GM12878 (cell line): Measurements from ENCODE around the gene GLIPR2. TPM values are rescaled to one million over a fixed set of nuclear protein-coding genes. Genes with fewer than 3 reads are reported as not detected.

Experiments used
- ATAC-seq: fragments of 200-7000 bp; cut with Tn5 transposase; 3 replicates; pipeline ENCODE4 v1.9.1; 2020; ENCODE audit warnings: mild to moderate bottlenecking, moderate library complexity
- BruUV-seq: library from RNA; stranded (reverse); fragments of 400-500 nt; replicated peaks from 2 replicates; lab custom pipeline; 2021; lab: Mats Ljungman, UMichigan
- CTCF ChIA-PET: fragments of 300-600 bp; sonication (Branson Sonifier 250); formaldehyde crosslinking; extraction: SDS; loops from one replicate; lab custom pipeline; 2021; ENCODE audit warnings: inconsistent platforms; lab: Yijun Ruan, JAX
- POLR2A ChIA-PET: fragments of 350-600 bp; formaldehyde crosslinking; extraction: SDS; loops from one replicate; lab custom pipeline; 2021; ENCODE audit warnings: inconsistent platforms; lab: Charles Lee
- RAD21 ChIA-PET: fragments of 300-600 bp; sonication (Branson Sonifier 250); formaldehyde crosslinking; loops from one replicate; lab custom pipeline; 2023; ENCODE audit warnings: antibody characterized with exemption; ENCODE audit not compliant: unreplicated experiment; lab: Charles Lee
- SMC1A ChIA-PET: fragments of 300-600 bp; sonication (Branson Sonifier 250); formaldehyde crosslinking; loops from one replicate; lab custom pipeline; 2023; ENCODE audit not compliant: unreplicated experiment, uncharacterized antibody; lab: Charles Lee
- DNase-seq: peaks from one replicate; pipeline ENCODE4 v3.0.0-alpha.2; 2011; ENCODE audit warnings: low read depth, low spot score
- FAIRE-seq: peaks from 3 replicates; lab custom pipeline; 2011; peaks lifted over from hg19 to GRCh38; lab: Jason Lieb, UNC
- H2AFZ ChIP-seq: 2 replicates; pipeline ENCODE4 v1.6.0; 2011; ENCODE audit warnings: low read depth, low read length, control low read depth; ENCODE audit not compliant: control insufficient read depth
- H3K27ac ChIP-seq: 2 replicates; pipeline ENCODE4 v1.5.1; 2011; ENCODE audit warnings: control low read depth; ENCODE audit not compliant: control insufficient read depth, insufficient read depth
- H3K27me3 ChIP-seq, 2 experiments: replicated peaks in 1 of 2; 2 replicates each; pipeline versions ENCODE4 v1.6.0 to v1.6.1; 2011; ENCODE audit warnings: low read length in 1 of 2; ENCODE audit not compliant: control insufficient read depth in 2 of 2, insufficient read depth in 2 of 2
- H3K36me3 ChIP-seq, 2 experiments: 2 replicates each; pipeline ENCODE4 v1.5.1; 2011; ENCODE audit warnings: low read length in 1 of 2; ENCODE audit not compliant: control insufficient read depth in 2 of 2, insufficient read depth in 2 of 2
- H3K4me1 ChIP-seq: 2 replicates; pipeline ENCODE4 v1.6.1; 2011; ENCODE audit warnings: mild to moderate bottlenecking, low read length, moderate library complexity, mixed read lengths; ENCODE audit not compliant: control insufficient read depth, insufficient read depth
- H3K4me2 ChIP-seq: 2 replicates; pipeline ENCODE4 v1.6.0; 2011; ENCODE audit warnings: control low read depth; ENCODE audit not compliant: control insufficient read depth, insufficient read depth
- H3K4me3 ChIP-seq: fragments of 200-600 bp; sonication (generic); 2 replicates; pipeline ENCODE4 v1.5.1; 2016
- H3K79me2 ChIP-seq: 2 replicates; pipeline ENCODE4 v1.6.0; 2011; ENCODE audit warnings: low read length; ENCODE audit not compliant: control insufficient read depth, insufficient read depth
- H3K9ac ChIP-seq: 2 replicates; pipeline ENCODE4 v1.8.0; 2011; ENCODE audit warnings: low read length, control low read depth, mixed read lengths; ENCODE audit not compliant: control insufficient read depth, insufficient read depth
- H3K9me3 ChIP-seq: replicated peaks from 3 replicates; pipeline ENCODE4 v1.5.1; 2011; ENCODE audit warnings: mild to moderate bottlenecking, low read length; ENCODE audit not compliant: control insufficient read depth, insufficient read depth
- H4K20me1 ChIP-seq: 2 replicates; pipeline ENCODE4 v1.6.0; 2011; ENCODE audit not compliant: control insufficient read depth, insufficient read depth
- CBFB ChIP-seq: IDR thresholded peaks from 2 replicates; pipeline ENCODE4 v1.6.1; 2016; ENCODE audit warnings: antibody characterized with exemption, low read depth
- HDAC6 ChIP-seq: fragments of 200-600 bp; sonication (generic); IDR thresholded peaks from one replicate; pipeline ENCODE4 v1.8.0; 2017; ENCODE audit warnings: antibody characterized with exemption; ENCODE audit not compliant: unreplicated experiment
- JUNB ChIP-seq: IDR thresholded peaks from 2 replicates; pipeline ENCODE4 v1.6.1; 2016; ENCODE audit warnings: antibody characterized with exemption, mild to moderate bottlenecking
- NFXL1 ChIP-seq: fragments of 450-650 bp; IDR thresholded peaks from 2 replicates; pipeline ENCODE4 v1.6.1; 2017; ENCODE audit warnings: antibody characterized with exemption, mild to moderate bottlenecking, borderline replicate concordance
- TCF7 ChIP-seq: IDR thresholded peaks from 2 replicates; pipeline ENCODE4 v1.6.1; 2014; ENCODE audit warnings: antibody characterized with exemption, borderline replicate concordance
- WGBS: methylation state at CpG from one replicate; pipeline ENCODE4 v1.1.6; 2016; ENCODE audit warnings: low lambda C conversion rate; ENCODE audit not compliant: insufficient replicate concordance, insufficient coverage; ENCODE audit errors: missing lambda C conversion rate; 5-methylcytosine and 5-hydroxymethylcytosine counted together
- in situ Hi-C: fragments of 300-500 bp; cut with MboI; formaldehyde crosslinking; loops from 9 replicates; pipeline ENCODE4 v1.14.3; 2018; ENCODE audit warnings: mixed read lengths
- intact Hi-C: fragments of 100-400 bp; cut with micrococcal nuclease; formaldehyde crosslinking; loops from one replicate; pipeline ENCODE4 v1.14.2; 2022; ENCODE audit not compliant: unreplicated experiment
- polyA plus RNA-seq, 11 experiments: library from polyadenylated mRNA; depleted of rRNA in 4 of 11; unstranded in 6 of 11; stranded (reverse) in 5 of 11; fragments of >200 nt; fragmentation: Nextera tagmentation in 4 of 11; fragmentation: Illumina TruSeq in 1 of 11; extraction: Ambion mirVana in 4 of 11; extraction: Trizol in 1 of 11; gene quantifications; 1 replicate in 1 of 11; 2 replicates in 10 of 11; pipeline versions ENCODE4 v1.2.1 to v1.2.3, GENCODE V29; 2011 to 2016; ENCODE audit warnings: inconsistent platforms in 2 of 11, missing spikeins in 2 of 11, low read depth in 1 of 11
- total RNA-seq, 4 experiments: library from RNA; depleted of rRNA in 3 of 4; stranded (reverse); fragments of >200 nt in 3 of 4; fragmentation: Illumina TruSeq in 1 of 4; extraction: Trizol in 1 of 4; gene quantifications; 2 replicates each; pipeline versions ENCODE4 v1.2.1 to v1.2.3, GENCODE V29; 2013 to 2021
- TF ChIP-seq, protein P1 (sequence below): fragments of 450-650 bp; IDR thresholded peaks from 2 replicates; pipeline ENCODE4 v1.6.1; 2014; ENCODE audit warnings: mild to moderate bottlenecking
- TF ChIP-seq, protein P2 (sequence below): IDR thresholded peaks from 2 replicates; pipeline ENCODE4 v1.6.1; 2012; ENCODE audit warnings: improper control_type of control experiment, low read depth, low read length; ENCODE audit not compliant: insufficient replicate concordance
- TF ChIP-seq, protein P3 (sequence below): fragments of 450-650 bp; IDR thresholded peaks from 2 replicates; pipeline ENCODE4 v1.6.1; 2016; ENCODE audit warnings: mild to moderate bottlenecking
- TF ChIP-seq, protein P4 (sequence below): fragments of 450-650 bp; IDR thresholded peaks from 2 replicates; pipeline ENCODE4 v1.6.1; 2017; ENCODE audit warnings: low read depth, mild to moderate bottlenecking, moderate library complexity

The GLIPR2 gene
- total and polyA plus RNA-seq, 10 of the 15 experiments (the other 5 are each of a cell fraction or from before 2014, with no cell fraction given), result 0.41 to 3.5 (median 2.2) TPM

DNA sequence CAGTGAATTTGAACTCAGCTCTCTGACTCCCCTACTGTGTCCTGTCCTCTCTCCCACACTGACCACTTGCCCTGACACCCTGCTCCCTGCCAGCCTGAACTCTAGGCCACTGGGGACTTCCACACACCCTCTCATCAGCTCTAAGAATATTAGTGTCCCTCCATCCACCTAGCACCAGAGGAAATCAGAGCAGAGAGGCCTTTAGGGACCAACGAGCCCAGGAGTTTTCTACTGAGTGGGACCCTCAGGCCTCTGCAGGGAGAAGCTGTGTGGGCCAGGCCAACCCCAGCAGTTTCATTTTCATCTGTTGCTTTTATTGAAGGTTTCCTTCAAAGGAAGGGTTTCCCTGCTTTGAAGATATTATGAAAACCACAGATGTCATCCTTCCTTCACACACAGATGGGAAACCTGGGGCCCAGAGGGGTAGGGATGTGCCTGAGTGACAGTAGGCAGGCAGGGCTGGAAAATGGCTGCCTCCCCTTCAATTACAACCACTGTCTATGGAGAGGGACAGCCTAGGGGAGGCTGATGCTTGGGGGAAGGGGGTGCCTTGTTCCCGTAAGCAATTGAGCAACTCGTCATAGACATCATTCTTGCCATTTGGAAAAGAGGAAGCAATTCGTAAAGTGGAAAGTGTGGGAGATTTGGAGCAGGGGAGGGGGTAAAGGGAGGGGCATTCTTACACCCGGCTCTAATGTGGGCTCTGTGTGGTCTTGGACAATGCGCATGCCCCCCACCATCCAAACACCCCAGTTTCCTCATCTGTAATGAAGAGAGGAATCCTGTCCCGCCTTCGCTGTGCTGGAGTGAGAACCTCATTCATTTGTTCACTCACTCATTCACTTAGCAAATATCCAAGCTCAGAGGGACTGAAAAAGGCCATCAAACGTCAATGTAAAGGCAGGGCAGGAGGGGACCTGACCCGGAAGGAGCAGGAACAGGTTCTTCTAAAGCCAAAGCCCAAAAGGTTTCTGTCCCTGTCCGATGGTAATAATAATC, 3.9 kb downstream of the GLIPR2 start:
- intact Hi-C loops, result no loop called here
- peak; percentile 13 for FAIRE-seq
- ChIA-PET SMC1A (no interaction called here), RAD21 (interaction anchor here (1.1 kb wide), 1 partner anchor 26 kb away, joined by 3 read pairs; no protein-coding TSS in a partner anchor), POLR2A (no interaction called here), CTCF (interaction anchor here (2.3 kb wide), 1 partner anchor 24 kb away, joined by 7 read pairs; no protein-coding TSS in a partner anchor)
- Histone ChIP-seq H3K9me3 (no peaks in the 10 kb centered on the region; the same call in 2 of the 3 replicates), H2AFZ (no peak overlapping the region), H3K27me3 (peaks cover 7 to 12% of the 10 kb centered on the region in 2 experiments; a peak in 3 of 4 replicates), H3K4me3 (no peak overlapping the region), H3K9ac (no peak overlapping the region), H3K79me2 (no peaks in the 10 kb centered on the region), H3K36me3 (no peaks in the 10 kb centered on the region), H3K4me2 (peak overlapping the region; percentile 34; the same call in 1 of the 2 replicates), H3K27ac (no peak overlapping the region), H4K20me1 (no peaks in the 10 kb centered on the region), H3K4me1 (peaks cover 50% of the 10 kb centered on the region)
- ATAC-seq, result no peak
- in situ Hi-C loops, result no loop called here
- BruUV-seq, result no TSS peak
- no peak for DNase-seq
- 58% methylated on average over 11 of the region's 11 CpGs for WGBS
- TF ChIP-seq, protein P1, sequence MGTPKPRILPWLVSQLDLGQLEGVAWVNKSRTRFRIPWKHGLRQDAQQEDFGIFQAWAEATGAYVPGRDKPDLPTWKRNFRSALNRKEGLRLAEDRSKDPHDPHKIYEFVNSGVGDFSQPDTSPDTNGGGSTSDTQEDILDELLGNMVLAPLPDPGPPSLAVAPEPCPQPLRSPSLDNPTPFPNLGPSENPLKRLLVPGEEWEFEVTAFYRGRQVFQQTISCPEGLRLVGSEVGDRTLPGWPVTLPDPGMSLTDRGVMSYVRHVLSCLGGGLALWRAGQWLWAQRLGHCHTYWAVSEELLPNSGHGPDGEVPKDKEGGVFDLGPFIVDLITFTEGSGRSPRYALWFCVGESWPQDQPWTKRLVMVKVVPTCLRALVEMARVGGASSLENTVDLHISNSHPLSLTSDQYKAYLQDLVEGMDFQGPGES, result no peak
- TF ChIP-seq, protein P2, sequence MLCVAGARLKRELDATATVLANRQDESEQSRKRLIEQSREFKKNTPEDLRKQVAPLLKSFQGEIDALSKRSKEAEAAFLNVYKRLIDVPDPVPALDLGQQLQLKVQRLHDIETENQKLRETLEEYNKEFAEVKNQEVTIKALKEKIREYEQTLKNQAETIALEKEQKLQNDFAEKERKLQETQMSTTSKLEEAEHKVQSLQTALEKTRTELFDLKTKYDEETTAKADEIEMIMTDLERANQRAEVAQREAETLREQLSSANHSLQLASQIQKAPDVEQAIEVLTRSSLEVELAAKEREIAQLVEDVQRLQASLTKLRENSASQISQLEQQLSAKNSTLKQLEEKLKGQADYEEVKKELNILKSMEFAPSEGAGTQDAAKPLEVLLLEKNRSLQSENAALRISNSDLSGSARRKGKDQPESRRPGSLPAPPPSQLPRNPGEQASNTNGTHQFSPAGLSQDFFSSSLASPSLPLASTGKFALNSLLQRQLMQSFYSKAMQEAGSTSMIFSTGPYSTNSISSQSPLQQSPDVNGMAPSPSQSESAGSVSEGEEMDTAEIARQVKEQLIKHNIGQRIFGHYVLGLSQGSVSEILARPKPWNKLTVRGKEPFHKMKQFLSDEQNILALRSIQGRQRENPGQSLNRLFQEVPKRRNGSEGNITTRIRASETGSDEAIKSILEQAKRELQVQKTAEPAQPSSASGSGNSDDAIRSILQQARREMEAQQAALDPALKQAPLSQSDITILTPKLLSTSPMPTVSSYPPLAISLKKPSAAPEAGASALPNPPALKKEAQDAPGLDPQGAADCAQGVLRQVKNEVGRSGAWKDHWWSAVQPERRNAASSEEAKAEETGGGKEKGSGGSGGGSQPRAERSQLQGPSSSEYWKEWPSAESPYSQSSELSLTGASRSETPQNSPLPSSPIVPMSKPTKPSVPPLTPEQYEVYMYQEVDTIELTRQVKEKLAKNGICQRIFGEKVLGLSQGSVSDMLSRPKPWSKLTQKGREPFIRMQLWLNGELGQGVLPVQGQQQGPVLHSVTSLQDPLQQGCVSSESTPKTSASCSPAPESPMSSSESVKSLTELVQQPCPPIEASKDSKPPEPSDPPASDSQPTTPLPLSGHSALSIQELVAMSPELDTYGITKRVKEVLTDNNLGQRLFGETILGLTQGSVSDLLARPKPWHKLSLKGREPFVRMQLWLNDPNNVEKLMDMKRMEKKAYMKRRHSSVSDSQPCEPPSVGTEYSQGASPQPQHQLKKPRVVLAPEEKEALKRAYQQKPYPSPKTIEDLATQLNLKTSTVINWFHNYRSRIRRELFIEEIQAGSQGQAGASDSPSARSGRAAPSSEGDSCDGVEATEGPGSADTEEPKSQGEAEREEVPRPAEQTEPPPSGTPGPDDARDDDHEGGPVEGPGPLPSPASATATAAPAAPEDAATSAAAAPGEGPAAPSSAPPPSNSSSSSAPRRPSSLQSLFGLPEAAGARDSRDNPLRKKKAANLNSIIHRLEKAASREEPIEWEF, result no peak
- TF ChIP-seq, protein P3, sequence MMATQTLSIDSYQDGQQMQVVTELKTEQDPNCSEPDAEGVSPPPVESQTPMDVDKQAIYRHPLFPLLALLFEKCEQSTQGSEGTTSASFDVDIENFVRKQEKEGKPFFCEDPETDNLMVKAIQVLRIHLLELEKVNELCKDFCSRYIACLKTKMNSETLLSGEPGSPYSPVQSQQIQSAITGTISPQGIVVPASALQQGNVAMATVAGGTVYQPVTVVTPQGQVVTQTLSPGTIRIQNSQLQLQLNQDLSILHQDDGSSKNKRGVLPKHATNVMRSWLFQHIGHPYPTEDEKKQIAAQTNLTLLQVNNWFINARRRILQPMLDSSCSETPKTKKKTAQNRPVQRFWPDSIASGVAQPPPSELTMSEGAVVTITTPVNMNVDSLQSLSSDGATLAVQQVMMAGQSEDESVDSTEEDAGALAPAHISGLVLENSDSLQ, result peak; percentile 55
- no peak for TF ChIP-seq JUNB
- TF ChIP-seq CBFB, result 0 out of 2 replicates have a peak, but pooled peaks have one; percentile 17
- no peak for TF ChIP-seq NFXL1
- TF ChIP-seq TCF7, result no peak
- TF ChIP-seq, protein P4, sequence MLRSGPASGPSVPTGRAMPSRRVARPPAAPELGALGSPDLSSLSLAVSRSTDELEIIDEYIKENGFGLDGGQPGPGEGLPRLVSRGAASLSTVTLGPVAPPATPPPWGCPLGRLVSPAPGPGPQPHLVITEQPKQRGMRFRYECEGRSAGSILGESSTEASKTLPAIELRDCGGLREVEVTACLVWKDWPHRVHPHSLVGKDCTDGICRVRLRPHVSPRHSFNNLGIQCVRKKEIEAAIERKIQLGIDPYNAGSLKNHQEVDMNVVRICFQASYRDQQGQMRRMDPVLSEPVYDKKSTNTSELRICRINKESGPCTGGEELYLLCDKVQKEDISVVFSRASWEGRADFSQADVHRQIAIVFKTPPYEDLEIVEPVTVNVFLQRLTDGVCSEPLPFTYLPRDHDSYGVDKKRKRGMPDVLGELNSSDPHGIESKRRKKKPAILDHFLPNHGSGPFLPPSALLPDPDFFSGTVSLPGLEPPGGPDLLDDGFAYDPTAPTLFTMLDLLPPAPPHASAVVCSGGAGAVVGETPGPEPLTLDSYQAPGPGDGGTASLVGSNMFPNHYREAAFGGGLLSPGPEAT, result no peak
- TF ChIP-seq HDAC6, result no peak
